Endothelial cell of umbilical vein (primary cell): ENCODE measurements around the gene HDAC8. TPM values are rescaled to one million over a fixed set of nuclear protein-coding genes. Genes with fewer than 3 reads are reported as not detected.
"Not testable (repeated sequence)": the region's sequence is repeated elsewhere in the genome, so short reads cannot be mapped to it uniquely, and the experiment has no call there.

Experiments
- BruUV-seq: library from RNA; stranded (reverse); fragments of 400-500 nt; replicated peaks from 2 replicates; lab custom pipeline; 2021; lab: Mats Ljungman, UMichigan
- CTCF ChIA-PET: fragments of 300-600, 350-600 bp; sonication (Branson Sonifier 250); formaldehyde crosslinking; loops from one replicate; lab custom pipeline; 2021; ENCODE audit warnings: antibody characterized with exemption, inconsistent platforms; lab: Charles Lee
- POLR2A ChIA-PET: fragments of 300-600, 350-600 bp; sonication (Branson Sonifier 250); formaldehyde crosslinking; loops from one replicate; lab custom pipeline; 2021; ENCODE audit warnings: antibody characterized with exemption, inconsistent platforms; lab: Charles Lee
- DNase-seq: peaks from one replicate; pipeline ENCODE4 v3.0.0-alpha.2; 2011; ENCODE audit warnings: low read depth, low spot score
- FAIRE-seq: peaks from 2 replicates; lab custom pipeline; 2011; peaks lifted over from hg19 to GRCh38; lab: Jason Lieb, UNC
- H2AFZ ChIP-seq: 2 replicates; pipeline ENCODE4 v1.6.0; 2012; ENCODE audit warnings: low read depth, low read length, control low read depth, inconsistent platforms
- H3K27ac ChIP-seq: 2 replicates; pipeline ENCODE4 v1.5.1; 2011; ENCODE audit warnings: low read depth, mild to moderate bottlenecking, control low read depth, low read length, moderate library complexity; ENCODE audit not compliant: insufficient read depth
- H3K27me3 ChIP-seq, 2 experiments: 2 replicates each; pipeline versions ENCODE4 v1.6.0 to v1.6.1; 2011; ENCODE audit warnings: low read length in 2 of 2, mixed read lengths in 1 of 2; ENCODE audit not compliant: control insufficient read depth in 2 of 2, insufficient read depth in 2 of 2
- H3K36me3 ChIP-seq, 2 experiments: 2 replicates in 1 of 2; 3 replicates in 1 of 2; pipeline ENCODE4 v1.5.1; 2011; ENCODE audit warnings: low read length in 2 of 2, mild to moderate bottlenecking in 1 of 2, moderate library complexity in 1 of 2; ENCODE audit not compliant: control insufficient read depth in 2 of 2, insufficient read depth in 2 of 2; ENCODE audit errors: extremely low read depth in 1 of 2
- H3K4me1 ChIP-seq: 3 replicates; pipeline ENCODE4 v1.5.1; 2011; ENCODE audit warnings: mild to moderate bottlenecking, low read length; ENCODE audit not compliant: control insufficient read depth, insufficient read depth; ENCODE audit errors: extremely low read depth
- H3K4me2 ChIP-seq: 2 replicates; pipeline ENCODE4 v1.6.1; 2011; ENCODE audit warnings: low read length, control low read depth, mixed read lengths; ENCODE audit not compliant: insufficient read depth
- H3K4me3 ChIP-seq, 3 experiments: fragments of 200-600 bp in 1 of 3; sonication (generic), shearing (Covaris generic) in 1 of 3; replicated peaks in 1 of 3; 2 replicates each; pipeline ENCODE4 v1.5.1; 2011 to 2016; ENCODE audit warnings: control low read depth in 3 of 3, low read length in 3 of 3, mild to moderate bottlenecking in 2 of 3, inconsistent platforms in 1 of 3, low read depth in 1 of 3, moderate library complexity in 1 of 3; ENCODE audit not compliant: insufficient read depth in 1 of 3
- H3K79me2 ChIP-seq: 2 replicates; pipeline ENCODE4 v1.6.0; 2012; ENCODE audit warnings: low read length, inconsistent platforms; ENCODE audit not compliant: control insufficient read depth, insufficient read depth
- H3K9ac ChIP-seq: replicated peaks from 2 replicates; pipeline ENCODE3; 2011; ENCODE audit warnings: low read length, control low read depth; ENCODE audit not compliant: insufficient read depth; ENCODE audit errors: extremely low read depth
- H3K9me1 ChIP-seq: replicated peaks from 3 replicates; pipeline ENCODE4 v1.6.0; 2011; ENCODE audit warnings: mild to moderate bottlenecking, low read length; ENCODE audit not compliant: control insufficient read depth, insufficient read depth; ENCODE audit errors: extremely low read depth
- H3K9me3 ChIP-seq: replicated peaks from 2 replicates; pipeline ENCODE4 v1.5.1; 2012; ENCODE audit warnings: low read length, inconsistent platforms; ENCODE audit not compliant: control insufficient read depth, insufficient read depth
- H4K20me1 ChIP-seq: replicated peaks from 2 replicates; pipeline ENCODE3; 2011; ENCODE audit warnings: mild to moderate bottlenecking, low read length; ENCODE audit not compliant: control insufficient read depth, insufficient read depth; ENCODE audit errors: extremely low read depth
- MAX ChIP-seq: IDR thresholded peaks from 2 replicates; pipeline ENCODE4 v1.6.1; 2011; ENCODE audit not compliant: insufficient read depth, insufficient read length
- dilution Hi-C: fragments of 300-500 bp; cut with MboI; formaldehyde crosslinking; loops from one replicate; pipeline ENCODE4 v1.15.0; 2019; ENCODE audit warnings: low sequenced_read_pairs; ENCODE audit not compliant: extremely low pct_ligation_motif_present
- intact Hi-C: fragments of 100-400 bp; cut with micrococcal nuclease; formaldehyde crosslinking; loops from one replicate; pipeline ENCODE4 v1.10.0; 2022
- polyA plus RNA-seq, 4 experiments: library from polyadenylated mRNA; depleted of rRNA in 3 of 4; stranded (reverse) in 3 of 4; unstranded in 1 of 4; fragments of >200 nt; gene quantifications; 2 replicates each; pipeline versions ENCODE4 v1.2.1 to v1.2.3, GENCODE V29; 2011 to 2012; ENCODE audit warnings: missing spikeins in 1 of 4
- total RNA-seq: library from RNA; stranded (reverse); gene quantifications from 2 replicates; pipeline ENCODE4 v1.2.3, GENCODE V29; 2021

Gene HDAC8
- total and polyA plus RNA-seq, 2 donors (not counting 3 experiments of a cell fraction or from before 2014, with no cell fraction given): 17.6 to 37.2 TPM

GRCh38 chrX:72326605-72327300, 245.9 kb downstream of the HDAC8 start:
- no TSS peak for BruUV-seq
- ChIA-PET POLR2A (no interaction called here), CTCF (no interaction called here)
- intact Hi-C loops (no loop called here), dilution Hi-C loops (no loop called here)
- no peak overlapping the region for H3K4me3 ChIP-seq
- H3K4me2 ChIP-seq: no peak overlapping the region
- no peak for TF ChIP-seq MAX
- no peaks in the 10 kb centered on the region for H3K4me1 ChIP-seq
- H4K20me1 ChIP-seq: no peaks in the 10 kb centered on the region
- H2AFZ ChIP-seq: no peak overlapping the region
- no peaks in the 10 kb centered on the region for H3K27me3 ChIP-seq
- H3K27ac ChIP-seq: no peak overlapping the region
- H3K36me3 ChIP-seq: no peaks in the 10 kb centered on the region
- DNase-seq (no peak), FAIRE-seq (peak; percentile 21)
- no peaks in the 10 kb centered on the region for H3K9me3 ChIP-seq
- H3K79me2 ChIP-seq: no peaks in the 10 kb centered on the region
- H3K9me1 ChIP-seq: no peaks in the 10 kb centered on the region
- H3K9ac ChIP-seq: no peak overlapping the region

GRCh38 chrX:72319651-72320050, 253.0 kb downstream of the HDAC8 start:
- H2AFZ ChIP-seq, POLR2A ChIA-PET, H3K9me3 ChIP-seq, H3K4me1 ChIP-seq, H3K4me3 ChIP-seq, H3K9ac ChIP-seq, H3K27ac ChIP-seq, H3K27me3 ChIP-seq, BruUV-seq, H3K79me2 ChIP-seq, FAIRE-seq, H3K9me1 ChIP-seq, H3K4me2 ChIP-seq, DNase-seq, H4K20me1 ChIP-seq, CTCF ChIA-PET, intact Hi-C loops, H3K36me3 ChIP-seq, dilution Hi-C loops: not testable (repeated sequence)
